ENCODE results near the gene CFAP77.

Gene CFAP77

DNA sequence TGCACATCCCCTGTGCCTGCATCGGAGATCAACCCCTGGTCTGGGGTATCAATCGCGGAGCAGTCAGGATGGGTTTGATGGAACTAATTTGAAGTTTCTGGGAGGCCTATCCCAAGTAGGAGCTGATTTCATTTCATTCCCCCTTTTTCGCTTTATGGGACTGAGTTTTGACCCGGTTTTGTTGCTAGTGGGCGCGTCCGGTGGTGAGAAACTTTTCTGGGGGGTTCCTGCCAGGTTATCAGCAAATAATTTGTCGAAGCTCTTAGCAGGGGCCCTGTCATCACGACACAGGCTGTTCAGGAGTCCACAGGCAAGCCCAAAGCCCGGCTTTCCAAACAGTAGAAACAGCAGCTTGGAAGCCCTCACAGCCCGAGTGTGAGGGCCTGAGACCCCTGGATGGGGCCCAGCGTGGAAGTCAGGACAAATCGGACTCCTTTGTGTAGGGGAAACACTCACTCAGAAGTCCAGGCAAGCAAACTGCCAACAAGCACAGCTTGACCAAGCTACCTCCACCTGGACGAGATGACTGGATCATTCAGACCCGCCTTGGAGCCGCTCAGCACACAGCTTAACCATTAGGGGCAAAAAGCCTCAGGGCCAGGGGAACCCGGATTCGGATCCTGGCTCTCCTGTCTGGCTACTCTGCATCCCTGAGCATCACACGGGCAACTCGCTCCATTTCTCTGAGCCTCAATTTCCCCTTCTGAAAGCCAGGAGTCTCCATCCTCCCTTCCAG is 108.0 kb downstream of the CFAP77 start:
- no peak for DNase-seq

DNA sequence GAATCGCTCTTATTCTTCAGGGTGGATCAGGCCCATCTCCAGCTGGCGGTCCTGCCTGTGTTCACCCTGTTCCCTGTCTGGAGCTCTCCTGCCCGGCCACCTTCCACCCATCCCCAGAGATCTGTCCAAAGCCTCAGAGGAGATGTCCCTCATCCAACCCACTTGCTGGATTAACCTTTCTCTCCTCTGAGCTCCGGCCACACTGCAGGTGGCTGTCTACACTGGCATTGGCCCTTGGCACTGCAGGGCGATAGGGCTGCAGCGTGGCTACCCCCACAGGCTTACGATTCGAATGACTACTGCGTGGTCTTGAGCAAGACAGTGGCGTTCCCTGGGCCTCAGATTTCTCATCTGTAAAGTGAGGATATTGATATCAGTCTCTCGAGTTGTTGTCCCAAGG is 108.6 kb downstream of the CFAP77 start:
- no peak for DNase-seq

DNA sequence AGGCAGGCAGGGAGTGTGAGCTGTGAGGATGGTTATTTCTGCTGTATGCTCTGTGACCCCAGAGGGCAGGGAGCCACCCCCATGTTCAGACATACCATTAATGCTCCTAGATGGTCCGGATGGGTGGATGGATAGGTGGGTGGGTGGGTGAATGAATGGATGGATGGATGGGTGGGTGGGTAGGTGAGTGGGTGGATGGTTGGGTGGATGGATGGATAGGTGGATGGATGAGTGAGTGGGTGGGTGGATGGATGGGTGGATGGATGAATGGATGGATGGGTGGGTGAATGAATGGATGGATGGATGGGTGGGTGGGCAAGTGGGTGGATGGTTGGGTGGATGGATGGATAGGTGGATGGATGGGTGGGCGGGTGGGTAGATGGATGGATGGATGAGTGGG is 109.0 kb downstream of the CFAP77 start:
- DNase-seq = no peak

DNA sequence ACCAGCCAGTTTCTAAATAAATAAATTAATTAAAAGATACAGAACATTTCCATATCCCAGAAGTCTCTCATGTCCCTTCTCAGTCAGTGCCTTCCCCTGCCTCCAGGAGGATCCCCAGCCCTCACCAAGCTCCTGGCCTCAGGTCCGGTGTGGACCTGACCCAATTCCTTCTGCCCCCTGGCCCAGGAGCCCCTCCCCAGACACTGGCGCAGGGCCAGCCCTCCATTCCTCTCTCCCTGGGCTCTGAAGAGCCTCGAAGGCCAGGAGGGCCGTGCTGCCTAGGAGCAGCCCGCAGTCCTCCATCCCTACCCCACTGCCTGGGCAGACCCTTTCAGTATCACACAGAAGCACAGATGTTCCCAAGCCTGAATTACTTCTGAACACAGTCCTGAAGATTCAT is 110.6 kb downstream of the CFAP77 start:
- DNase-seq = no peak

DNA sequence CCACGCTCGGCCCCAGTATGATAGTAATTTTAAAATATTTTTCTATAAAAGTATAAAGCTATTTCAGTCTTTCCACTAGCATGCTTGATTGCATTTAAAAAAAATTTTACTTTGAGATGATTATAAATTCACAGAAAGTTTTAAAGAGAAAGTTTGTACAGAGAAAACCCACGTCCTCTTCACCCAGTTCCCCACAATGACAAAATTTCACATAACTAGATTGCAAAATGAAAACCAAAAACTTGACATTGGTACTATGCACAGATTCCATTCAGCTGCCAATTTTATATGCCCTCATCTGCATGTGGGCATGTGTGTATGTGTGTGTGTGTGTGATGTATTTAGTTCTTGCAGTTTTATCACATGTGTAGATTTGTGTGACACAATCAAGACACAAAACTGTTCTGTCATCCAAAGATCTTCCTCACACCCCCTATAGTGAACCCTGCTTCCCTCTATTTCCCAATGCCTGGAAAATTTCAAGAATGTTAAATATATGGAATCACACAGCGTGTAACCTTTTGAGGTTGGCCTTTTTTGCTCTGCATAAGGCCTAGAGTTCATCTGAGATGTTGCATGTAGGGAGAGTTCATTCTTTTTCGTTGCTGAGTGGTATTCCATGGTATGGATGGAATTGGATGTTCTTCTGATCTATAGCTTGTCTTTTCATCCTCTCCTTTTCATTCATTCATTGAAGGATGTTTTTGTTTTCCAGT is 115.5 kb downstream of the CFAP77 start:
- DNase-seq = no peak

DNA sequence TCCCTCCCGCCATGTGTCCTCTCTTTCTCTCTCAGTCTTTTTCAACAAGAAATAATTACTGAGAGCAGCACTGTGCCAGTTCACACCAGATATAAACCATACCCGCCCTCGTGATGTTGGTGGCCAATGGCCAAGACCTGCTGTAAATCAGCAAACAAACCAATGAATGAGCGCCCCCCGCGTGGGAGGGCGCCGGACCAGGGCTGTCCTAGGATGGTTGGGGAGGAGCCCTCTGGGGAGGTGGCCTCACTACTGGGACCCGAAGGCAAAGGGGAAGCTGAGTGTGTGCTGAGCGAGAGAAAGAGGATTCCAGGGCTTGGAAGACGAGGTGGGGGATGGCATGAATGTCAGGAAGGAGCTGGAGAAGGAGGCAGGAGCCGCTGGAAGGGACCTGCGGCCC is 121.2 kb downstream of the CFAP77 start:
- peak; percentile 44 for DNase-seq

DNA sequence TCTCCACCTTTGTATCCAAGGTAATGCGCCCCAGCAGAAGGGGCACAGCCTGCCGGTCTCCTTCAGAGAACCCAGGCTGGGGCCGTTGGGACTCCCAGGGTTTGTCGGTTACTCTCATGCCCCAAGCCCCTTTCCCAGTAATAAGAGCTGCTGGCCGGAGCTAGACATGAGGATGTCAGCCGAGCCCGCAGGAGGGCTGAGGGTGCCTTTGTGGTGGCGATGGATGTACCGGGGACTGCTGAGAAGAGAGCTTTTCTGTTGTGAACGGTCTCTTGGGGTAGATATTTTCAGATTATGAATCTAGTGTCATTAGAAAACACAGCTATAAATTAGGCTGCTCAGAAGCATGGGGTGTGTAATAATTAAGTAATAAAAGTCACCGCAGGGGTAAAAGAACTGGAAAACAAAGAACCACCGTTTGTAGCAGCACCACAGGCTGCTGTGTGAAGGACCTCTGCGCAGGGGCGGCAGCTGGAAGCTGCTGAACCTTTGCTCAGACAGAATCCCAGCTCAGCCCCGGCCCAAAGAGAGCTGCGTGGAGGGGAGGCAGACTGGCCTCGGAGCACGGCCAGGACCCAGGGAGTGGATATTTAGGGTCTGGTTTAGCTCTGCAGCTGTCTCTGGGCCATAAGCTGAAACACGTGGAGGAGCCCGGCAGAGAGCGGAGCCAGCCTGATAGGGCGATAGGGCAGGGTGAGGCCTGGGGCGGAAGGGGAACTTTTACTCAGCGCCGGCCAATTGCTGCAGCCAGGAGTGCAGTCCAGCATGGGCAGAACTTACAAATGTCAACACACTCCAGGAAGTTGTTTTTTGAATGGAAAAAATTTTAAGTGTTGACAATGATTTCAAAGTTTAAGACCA is 121.9 kb downstream of the CFAP77 start:
- no peak for DNase-seq

DNA sequence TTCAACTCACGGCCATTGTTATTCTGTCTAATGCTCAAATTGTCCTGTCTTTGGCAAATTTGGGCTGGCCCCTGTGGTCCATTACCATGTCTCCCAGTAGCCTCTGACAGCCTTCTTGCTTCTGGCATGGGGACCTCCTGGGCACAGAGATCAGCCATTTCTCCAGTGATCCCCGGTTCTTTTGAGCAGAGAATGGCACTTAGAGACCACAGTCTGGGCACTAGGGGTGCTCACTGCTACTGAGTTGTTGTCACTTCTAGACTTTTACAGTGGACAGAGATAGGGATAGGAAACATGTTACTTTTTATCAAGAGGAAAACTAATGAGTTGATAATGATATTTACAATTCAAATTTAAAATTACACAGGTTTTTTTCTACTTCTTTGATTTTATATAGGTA is 124.8 kb downstream of the CFAP77 start:
- DNase-seq = no peak

DNA sequence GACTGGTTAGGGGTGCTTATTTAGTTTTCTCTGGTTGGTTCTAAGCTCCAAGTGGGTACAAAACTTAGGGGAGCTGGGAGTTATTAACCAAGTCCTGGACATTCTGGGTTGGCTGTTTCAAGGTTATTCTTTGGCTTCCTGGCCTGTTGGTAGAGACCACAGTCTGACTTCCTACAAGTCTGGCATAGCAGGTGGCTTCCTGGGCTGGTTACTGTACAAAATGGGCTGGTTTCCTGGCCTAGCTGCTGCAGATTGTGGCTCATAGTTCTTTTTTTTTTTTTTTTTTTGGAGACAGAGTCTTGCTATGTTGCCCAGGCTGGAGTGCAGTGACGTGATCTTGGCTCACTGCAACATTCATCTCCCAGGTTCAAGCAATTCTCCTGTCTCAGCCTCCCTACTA is 126.1 kb downstream of the CFAP77 start:
- no peak for DNase-seq

DNA sequence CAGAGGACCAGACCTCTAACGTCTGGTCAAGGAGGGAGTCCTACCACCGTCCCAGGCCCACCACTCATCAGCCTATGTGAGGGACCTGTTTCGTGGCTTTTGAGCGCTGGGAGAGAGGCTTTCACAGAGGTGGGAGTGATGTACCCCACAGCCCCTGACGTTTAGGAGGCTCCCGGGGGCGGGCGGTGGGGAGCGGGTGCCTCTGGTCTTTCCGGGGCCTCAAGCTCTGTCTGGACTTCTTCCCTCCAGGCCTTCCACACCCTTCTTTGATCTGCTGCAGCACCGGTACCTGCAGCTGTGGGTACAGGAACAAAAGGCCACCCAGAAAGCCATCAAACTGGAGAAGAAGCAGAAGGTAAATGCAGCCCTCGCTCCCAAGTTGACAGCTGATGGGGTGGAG is 127.3 kb downstream of the CFAP77 start:
- DNase-seq = no peak

DNA sequence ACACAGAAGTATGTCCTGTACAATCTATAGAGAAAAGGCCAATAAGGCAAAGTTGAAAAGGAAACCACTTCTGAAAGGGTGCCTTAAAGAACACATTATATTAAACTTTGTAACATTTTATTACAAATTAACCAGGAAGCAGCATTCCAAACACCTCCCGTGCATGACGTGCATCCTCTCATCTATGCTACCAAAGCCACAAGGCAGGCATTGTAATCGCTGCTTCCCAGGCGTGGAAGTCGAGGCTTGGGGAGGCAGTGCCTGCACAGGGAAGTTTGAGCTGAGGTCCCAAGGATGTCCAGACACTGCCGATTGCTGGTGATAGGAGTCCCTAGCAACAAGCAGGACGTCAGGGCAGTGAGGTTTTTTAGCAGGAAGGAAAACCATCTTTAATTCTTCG is 128.1 kb downstream of the CFAP77 start:
- peak; percentile 14 for DNase-seq

DNA sequence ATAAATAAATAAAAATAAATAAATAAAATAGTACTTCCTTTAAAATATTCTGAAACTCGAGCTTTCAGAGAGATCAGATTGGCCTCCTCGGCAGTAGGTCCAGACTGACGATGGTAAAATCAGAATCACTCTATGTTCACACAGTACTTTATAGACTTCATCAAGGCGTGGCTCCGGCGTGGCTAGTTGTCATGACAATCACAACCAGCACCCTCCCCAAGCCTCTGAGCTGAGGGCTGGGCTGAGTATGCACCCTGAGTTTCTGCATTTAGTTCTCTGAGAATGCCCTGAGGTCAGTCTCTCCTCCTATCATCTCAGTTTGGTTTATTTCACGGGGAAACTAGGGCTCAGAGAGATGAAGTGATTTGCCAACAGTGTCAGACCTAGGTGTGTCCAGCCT is 129.1 kb downstream of the CFAP77 start:
- no peak for DNase-seq

DNA sequence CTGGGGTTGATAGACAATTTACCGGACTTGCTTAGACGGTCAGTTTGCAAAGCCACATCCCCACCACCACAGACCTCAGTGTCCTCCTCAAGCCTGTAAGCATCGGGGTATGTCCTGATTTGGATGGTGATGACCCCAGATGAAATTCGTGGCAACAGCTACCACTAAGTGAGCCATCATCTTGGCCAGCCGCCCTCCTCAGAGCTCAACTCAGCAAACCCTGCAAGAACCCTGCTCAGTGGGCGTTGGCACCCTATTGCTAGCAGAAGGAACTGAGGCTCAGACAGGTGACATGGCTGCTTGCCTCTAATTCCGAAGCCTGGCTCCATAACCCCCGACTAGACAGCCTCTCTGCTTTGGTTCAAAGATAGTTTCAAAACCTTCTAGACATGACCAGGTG is 131.0 kb downstream of the CFAP77 start:
- no peak for DNase-seq

DNA sequence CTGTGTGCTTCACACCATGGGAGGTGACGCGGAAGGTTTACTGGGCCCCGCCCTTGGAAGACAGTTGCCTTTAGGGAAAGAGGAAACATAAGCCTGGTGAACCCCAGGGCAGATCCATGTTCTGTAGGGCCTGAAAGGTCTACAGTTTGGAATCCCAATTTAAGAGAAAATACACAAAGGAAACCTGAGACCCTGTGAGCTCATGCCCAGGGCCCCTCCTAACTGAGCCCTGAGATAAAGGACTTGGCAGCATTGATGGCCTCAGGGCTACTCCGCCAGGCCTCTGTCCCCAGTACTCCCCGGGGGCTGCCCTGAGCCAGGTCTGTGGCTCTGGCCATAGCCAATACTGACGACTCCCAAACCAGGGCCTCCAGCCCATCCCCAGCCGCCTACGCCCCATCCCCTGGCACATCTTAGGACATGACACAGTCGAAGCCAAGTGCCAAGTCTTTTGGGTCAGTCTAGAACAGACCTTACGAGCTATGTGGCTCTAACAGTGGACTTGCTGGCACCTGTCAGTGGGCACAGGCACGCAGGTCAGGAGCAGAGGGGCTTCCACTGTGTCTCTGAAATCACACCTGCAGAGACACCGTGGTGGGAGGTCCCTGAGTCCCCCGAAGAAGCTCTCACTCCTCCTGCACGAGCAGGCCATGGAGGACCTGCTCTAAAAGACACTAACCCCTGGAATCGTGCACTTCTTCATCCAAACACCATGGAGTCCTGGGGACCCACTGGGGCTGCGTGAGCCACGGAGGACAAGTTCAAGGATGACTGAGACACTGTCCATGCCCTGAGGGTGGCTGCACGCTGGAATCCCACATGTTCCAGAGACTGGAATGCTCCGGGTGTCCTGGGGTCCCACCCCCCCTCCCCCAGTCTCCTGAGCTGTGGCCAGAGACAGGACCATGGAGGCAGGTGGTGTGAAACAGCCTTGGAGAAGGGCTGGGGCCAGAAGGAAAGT is 132.1 kb downstream of the CFAP77 start:
- no peak for DNase-seq

DNA sequence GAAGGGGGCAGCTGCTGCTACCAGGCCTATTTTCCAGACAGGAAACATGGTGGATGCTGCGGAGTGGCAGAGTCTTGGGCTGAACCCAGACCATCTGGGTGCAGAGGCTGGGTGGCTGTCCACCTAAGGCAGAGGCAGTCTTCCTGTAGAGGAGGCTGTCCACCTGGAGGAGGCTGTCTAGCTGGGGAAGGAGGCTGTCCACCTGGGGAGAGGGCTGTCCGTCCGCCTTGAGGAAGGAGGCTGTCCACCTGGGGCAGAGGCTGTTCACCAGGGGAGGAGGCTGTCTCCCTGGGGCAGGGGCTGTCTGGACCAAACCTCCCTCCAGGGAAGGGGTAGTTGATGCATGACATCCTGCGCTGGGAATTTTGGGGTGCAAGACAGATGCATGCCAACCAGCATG is 133.2 kb downstream of the CFAP77 start:
- no peak for DNase-seq

DNA sequence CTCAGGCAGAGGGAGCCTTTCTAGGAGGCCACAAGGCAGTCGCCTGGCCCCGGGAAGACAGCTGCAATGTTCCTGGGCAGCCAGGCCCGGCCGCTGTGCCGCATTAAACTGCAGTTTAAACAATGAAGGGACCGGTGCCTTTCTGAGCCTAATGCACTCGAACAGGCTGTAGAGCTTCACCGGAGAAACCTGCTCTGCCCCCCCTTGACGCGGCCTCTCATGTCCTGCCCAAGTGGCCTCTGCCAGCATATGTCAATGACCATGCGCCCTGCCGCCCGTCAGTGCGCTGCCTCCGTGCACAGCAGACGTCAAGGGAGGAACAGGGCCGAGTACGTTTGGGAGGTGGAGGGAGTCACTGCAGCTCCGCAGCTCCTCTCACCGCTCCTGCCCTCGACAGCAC is 133.9 kb downstream of the CFAP77 start:
- peak; percentile 64 for DNase-seq

DNA sequence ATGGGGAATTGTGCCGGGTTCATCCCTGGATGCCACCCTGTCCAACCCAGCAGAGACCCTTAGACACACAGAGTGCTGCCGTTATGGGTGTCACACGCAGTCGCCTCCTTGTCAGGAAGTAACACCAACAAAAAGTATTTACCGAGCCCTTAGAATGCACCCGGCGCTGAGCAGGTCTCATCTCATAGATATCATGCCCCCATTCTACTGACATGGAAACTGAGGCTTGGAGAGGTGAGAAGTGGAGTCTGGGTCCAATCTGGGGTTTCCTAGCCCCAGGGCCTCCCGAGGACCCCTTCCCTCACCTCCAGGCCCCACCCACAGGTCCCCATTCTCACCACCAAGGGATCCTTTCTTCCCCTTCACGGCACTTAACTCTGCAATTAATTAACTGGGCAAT is 135.6 kb downstream of the CFAP77 start:
- no peak for DNase-seq

DNA sequence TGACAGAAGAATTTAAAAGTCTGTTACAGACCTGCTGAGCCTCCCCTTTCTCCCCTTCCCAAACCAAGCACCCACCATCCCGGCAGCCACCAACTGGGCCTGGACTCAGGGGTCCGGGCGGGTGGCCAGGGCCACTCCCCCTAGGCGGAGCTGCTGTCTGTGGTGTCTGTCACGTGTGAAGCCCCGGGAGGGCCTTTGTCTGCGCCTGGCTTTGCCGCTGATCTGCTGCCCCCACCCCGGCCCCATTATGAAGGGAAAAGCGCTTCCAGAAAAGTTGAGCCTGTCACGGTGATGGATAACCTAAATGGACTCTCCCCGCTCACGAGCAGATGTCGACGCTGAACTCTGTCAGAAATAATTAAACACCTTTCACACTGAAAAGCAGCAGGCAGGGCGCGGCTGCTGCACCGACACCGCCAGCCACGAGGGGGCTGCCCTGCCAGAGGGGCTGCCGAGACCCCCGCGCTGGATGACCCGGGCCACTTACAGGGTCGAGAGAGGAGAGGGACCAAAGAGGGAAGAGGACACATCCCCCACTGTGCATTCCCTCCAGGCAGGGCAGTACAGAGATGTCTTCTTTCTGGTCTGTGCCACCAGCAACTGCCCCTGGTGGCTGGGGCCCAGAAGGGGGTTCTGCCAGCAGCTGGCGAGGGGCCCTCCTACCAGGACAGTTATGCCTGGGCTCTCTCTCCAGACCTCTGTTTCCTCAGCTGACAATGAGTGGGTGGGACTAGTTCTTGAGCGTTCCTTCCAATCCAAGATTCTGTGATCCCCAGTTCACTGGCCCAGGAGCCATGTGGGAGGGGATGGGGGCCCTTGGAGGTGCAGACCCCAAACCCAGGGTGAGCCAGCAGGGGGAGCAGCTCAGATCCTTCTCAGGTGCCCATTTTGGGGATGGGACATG is 136.4 kb downstream of the CFAP77 start:
- peak; percentile 79 for DNase-seq

DNA sequence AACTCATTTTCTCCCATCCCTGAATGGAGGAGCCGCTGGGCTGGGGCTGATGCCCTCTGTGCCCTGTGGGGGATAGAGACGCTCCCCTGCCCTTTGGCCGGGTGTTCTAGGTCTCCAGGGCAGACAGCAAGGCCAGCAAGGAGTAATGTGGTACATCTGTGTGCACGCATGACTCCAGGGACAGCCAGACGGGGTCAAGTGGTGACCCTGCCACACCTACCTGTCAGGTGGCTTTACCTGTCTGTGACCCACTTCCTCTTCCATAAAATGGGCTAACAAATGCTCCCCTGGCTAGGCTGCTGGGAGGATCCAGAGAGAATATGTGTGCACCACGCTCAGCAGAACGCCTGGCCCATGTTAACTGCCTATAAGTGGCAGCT is 137.0 kb downstream of the CFAP77 start:
- no peak for DNase-seq

DNA sequence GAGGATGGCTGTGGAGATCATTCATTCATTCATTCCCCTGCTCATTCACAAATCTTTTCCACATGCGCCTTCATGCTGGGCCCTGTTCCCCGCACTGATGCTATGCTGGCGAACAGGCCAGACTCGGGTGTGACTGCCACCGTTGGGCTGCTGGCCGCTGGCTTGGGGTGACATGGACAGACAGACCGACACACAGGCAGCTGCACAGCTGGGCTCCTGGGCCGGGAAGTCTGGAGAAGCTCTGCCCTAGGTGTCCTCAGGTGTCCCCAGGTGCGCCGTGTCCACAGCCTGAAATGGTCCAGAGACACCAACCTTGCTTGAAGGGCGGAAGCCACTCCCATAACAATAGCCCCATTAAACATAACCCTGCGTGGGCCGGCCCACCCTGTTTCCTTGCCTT is 137.4 kb downstream of the CFAP77 start:
- peak; percentile 7 for DNase-seq

Measured in right kidney (tissue), 1 donor.